HG02623 (cell line): ENCODE results near the gene VSTM1.

ENCODE experiments used
- ATAC-seq: cut with Tn5 transposase; IDR thresholded peaks from one replicate; pipeline ENCODE4 v1.9.1; 2021; ENCODE audit warnings: moderate library complexity; ENCODE audit not compliant: unreplicated experiment

Gene VSTM1

DNA sequence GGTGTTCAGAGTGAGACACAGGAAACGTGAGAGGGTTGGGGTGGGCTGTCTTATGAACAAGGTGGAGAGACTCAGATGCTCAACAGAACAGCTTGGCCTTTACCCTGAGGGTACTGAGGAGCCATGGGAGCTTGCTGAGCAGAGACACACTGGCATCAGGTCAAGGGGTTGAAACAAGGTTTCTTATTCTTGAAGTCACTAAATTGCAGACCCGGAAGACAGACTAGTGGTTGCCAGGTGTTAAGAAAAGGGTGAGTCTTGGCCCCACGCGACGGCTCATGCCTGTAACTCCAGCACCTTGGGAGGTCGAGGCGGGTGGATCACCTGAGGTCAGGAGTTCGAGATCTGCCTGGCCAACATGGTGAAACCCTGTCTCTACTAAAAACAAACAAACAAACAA, 49.8 kb downstream of the VSTM1 start:
- ATAC-seq: no peak

DNA sequence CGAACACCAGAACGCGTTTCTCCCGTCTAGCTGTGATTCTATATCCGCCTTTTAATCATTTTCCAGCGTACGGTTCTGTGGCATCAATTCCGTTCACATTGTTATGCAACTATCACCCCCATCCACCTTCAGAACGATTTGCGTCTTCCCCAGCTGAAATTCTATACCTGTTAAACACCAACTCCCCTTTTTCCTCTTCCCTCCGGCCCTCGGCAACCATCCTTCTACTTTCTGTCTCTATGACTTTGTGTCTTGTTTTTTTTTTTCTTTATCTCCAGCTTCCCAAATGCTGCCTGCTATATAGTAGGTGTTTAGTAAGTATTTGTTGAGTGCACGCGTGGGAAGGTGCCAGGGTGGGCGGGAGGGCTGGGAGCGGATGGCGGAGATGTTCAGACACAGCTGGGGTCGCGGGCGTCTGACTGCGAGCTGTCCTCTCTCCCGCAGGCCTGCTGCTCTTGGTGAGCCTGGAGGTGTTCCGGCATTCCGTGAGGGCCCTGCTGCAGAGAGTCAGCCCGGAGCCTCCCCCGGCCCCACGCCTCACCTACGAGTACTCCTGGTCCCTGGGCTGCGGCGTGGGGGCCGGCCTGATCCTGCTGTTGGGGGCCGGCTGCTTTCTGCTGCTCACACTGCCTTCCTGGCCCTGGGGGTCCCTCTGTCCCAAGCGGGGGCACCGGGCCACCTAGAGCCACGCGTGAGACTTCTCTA, 52.0 kb downstream of the VSTM1 start:
- ATAC-seq: no peak

DNA sequence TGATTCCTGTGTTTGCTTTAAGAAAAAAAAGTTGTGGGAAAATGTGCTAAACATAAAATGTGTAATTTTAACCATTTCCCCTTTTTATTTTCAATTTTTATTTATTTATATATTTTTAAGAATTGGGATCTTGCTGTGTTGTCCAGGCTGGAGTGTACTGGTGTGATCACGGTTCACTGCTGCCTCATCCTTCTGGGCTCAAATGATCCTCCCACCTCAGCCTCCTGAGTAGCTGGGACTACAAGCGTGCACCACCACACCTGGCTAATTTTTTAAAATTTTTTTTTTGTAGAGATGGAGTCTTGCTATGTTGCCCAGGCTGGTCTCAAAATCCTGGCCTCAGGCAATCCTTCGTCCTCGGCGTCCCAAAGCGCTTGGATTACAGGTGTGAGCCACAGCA, 53.2 kb downstream of the VSTM1 start:
- ATAC-seq: no peak

DNA sequence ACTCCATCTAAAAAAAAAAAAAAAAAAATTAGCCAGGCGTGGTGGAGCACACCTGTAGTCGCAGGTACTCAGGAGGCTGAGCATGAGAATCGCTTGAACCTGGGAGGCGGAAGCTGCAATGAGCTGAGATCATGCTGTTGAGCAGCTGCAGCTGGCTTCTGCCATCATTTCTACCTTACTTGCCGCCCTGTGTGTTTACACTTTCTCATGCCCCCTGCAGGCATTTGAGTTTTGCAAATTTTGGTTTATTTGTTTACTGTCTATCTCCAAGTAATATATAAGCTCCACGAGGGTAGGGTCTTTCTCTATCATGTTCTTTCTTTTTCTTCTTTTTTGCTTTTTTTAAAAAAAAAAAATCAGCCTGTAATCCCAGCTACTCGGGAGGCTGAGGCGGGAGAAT, 54.3 kb downstream of the VSTM1 start:
- ATAC-seq: no peak

DNA sequence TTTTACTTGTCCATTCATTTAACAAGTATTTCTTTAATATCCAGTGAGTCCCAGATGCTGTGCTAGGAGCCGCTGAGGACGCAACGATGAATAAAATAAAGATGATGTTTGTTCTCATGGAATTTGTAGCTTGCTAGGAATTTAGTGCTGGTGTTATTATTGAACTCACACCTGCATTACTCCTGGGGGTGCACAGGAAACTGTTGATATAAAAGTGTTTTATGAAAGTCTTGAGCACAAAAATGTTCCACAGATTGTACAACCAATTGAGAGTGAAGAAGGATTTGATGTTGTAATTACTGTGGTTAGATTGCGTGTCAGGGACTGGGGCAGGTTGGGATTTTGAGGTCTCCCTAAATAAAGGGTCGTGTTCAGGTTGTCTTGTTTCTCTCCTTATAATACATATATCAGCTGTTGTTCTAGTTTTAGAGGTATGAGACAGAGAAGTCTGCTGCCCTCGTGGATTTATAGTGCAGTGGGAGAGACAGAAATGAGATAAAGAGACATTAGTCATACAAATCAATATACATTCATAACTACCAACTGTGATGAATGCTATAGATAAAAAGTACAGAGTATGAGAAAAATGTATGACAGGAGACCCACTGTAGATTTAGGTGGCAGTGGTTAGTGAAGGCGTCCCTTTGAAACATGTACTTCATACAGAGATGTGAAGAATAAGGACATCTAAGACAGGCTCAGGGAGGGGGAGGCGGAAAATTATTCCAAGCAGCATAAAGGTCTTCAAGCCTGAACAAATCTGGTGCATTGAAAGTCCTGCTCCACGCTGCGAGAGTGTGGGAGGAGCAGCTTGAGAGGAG, 61.0 kb downstream of the VSTM1 start:
- ATAC-seq: no peak

DNA sequence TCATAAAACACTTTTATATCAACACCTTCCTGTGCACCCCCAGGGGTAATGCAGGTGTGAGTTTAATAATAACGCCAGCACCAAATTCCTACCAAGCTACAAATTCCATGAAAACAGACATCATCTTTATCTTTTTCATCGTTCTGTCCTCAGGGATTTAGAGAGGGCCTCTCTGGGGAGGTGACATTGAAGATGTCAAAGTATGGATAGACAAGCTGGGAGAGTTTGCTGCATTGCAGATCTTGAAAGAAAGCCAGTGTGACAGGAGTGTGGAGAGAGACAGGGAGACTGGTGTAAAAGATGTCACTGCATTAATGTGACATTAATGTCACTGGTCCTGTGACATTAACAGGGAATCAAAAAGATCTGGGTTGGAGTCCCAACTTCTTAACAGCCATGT, 62.2 kb downstream of the VSTM1 start:
- no peak for ATAC-seq

DNA sequence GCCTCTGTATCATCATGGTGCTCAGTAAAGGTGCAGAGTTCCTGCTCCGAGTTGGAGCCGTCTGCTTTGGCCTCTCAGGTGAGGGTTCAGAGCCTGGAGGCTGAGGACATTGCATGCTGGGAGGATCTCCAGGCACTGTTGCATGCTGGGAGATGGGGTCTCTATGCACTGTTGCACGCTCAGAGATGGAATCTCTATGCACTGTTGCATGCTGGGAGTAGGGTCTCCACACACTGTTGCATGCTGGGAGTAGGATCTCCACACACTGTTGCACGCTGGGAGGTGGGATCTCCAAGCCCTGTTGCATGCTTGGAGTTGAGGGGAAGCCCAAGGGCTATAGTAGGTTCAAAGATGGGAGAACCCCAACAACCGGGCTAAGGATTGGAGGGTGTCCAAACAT, 64.0 kb downstream of the VSTM1 start:
- ATAC-seq: no peak

DNA sequence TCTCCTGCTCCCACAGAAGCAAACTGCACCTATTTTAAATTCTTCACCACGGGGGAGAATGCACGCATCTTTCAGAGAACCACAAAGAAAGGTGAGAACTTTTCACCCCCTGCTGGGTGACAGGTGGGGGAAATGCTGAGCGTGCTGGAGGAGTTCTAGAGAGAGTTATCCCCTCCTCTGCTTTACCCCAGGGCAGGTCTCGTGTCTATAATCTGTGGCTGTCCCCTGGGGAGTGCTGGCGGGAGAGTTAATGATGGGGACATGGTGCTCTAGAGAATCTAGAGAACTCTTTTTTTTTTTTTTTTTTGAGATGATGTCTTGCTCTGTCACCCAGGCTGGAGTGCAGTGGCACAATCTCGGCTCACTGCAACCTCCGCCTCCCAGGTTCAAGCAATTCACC, 65.5 kb downstream of the VSTM1 start:
- ATAC-seq: no peak

DNA sequence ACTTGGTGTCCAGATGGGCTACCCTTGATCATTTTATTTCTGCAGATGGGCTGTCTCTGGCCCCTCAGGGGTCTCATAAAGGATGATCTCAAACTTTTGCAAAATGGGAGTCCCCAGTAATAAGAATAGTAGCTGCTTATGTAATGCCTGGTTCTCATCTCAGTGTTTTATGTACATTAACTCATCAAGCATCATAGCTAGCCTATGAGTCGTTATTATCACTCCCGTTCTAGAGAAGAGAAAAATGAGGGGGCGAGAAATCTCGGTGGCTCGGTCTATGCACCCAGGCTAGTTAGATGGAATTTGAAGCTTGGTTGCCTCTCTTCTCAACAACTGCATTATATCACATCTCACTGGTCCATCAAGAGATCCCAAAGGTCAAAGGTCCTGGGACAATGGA, 68.9 kb downstream of the VSTM1 start:
- ATAC-seq: no peak

DNA sequence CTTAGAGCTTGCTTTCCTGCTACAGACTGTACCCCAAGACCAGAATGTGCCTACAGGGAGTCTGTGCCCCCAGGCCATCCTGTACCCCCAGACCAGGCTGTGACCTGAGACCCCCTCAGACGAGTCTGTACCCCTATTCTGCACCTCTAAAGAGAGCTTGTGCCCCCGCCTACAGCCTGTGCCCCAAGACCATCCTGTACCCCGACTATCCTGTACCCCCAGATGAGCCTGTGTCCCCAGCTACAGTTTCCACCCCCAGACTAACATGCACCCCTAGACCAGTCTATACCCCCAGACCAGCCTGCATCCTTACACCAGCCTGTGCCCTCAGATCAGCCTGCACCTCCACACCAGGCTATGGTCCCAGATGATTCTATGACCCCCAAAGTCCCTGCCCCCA, 70.2 kb downstream of the VSTM1 start:
- ATAC-seq: no peak

DNA sequence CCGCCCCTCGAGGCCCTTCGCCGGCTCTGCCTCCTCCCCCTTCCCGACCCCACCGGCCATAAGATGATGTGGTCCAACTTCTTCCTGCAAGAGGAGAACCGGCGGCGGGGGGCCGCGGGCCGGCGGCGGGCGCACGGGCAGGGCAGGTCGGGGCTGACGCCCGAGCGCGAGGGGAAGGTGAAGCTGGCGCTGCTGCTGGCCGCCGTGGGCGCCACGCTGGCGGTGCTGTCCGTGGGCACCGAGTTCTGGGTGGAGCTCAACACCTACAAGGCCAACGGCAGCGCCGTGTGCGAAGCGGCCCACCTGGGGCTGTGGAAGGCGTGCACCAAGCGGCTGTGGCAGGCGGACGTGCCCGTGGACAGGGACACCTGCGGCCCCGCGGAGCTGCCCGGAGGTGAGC, 70.9 kb downstream of the VSTM1 start:
- ATAC-seq: no peak

DNA sequence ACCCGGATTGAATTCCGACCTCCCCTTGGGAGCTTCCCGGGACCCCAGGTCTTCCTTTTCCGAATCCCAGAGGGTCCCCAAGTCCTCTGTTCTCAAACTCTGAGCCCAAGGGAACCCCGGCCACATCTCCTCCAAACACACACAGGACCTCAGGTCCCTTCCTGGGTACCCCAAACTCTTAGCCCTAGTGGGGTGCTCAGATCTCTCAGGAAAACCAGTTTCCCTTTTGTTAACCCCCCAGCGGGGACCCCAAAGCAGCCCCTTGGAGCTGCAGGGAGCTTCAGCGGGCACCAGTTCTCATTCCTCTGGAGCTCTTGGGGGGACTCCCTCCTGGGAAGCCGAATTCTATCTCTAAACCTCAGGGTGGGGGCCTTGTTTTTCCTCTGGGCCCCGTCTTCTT, 71.5 kb downstream of the VSTM1 start:
- no peak for ATAC-seq

DNA sequence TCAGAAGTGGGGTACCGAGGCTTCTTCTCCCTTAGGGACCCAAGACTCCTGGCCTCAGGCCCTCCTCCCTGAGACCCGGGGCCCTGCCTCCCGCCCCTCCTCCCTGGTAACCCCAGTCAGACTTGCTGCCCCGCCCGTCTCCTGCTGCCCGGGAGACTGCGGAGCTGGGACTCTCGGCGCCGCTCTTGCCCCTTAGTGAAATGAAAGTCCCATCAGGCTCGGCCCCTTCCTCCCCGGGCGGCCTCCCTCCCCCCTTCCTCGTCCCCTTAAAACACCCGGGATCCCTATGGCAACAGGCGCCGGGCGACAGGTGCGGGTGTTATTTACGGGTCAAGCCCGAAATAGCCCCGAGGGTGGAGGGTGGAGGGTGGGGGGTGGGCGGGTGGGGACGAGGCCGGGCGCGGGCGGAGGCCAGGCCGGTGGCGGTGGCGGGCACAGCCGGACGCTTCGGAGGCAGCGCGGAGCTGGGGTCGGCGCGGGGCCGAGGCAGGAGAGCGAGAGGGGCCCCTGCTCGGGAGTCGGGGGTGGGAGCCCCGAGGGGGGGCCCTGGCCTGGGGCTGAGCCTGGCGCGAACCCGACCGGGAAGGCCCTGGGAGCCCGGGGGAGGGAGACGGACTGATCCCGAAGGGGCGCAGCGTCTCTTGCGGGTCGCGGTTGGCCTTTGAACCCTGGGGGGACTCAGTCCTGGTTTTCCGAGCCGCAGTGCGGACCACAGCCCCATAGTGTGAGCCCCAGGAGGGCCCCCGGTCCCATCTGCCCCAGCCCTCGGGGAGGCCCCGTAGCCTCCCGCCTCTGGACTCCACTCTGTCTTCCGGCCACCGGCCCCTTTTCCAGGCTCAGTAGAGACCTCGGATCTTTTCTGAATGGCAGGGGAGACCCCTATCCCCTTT, 72.2 kb downstream of the VSTM1 start, which contains the start of gene CACNG6:
Gene CACNG6, plus strand, starts transcription at position 414 of the 890 bp plus-strand sequence. CDS start 1,241 bp downstream, outside the sequence.
- ATAC-seq: no peak
